Measurements from ENCODE around the gene MCTP2.

MCTP2 gene

GRCh38 chr15:94298364-94298763 is 67.0 kb downstream of the MCTP2 start:
- DNase-seq (ENCODE audit: low spot score), result no peak

- no peak for DNase-seq (ENCODE audit: low spot score)
Measured at GRCh38 chr15:94300612-94301011, 69.3 kb downstream of the MCTP2 start.

DNA sequence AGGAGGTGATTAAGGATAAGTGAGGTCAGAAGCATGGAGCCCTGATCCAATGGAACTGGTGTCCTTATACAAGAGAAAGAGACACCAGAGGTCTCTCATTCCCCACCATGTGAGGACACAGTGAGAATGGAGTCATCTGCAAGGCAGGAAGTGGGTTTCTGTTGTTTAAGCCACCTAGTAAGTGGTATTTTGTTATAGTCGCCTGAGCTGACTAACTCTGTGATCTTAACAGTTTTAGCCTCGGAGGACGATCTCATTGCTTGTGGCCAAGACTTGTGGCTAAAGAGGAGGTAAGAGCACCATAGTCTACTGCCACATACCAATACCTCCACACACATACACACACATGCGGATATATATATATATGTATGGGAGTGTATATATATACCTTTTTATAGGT is 73.8 kb downstream of the MCTP2 start:
- DNase-seq (ENCODE audit: low spot score), result no peak

GRCh38 chr15:94306700-94307650 is 75.6 kb downstream of the MCTP2 start:
- no peak for DNase-seq (ENCODE audit: low spot score)

GRCh38 chr15:94312946-94313345 is 81.6 kb downstream of the MCTP2 start:
- DNase-seq (ENCODE audit: low spot score), result no peak

- no peak for DNase-seq (ENCODE audit: low spot score)
Measured at GRCh38 chr15:94314639-94315038, 83.3 kb downstream of the MCTP2 start.

- no peak for DNase-seq (ENCODE audit: low spot score)
Measured at GRCh38 chr15:94317211-94317610, 85.8 kb downstream of the MCTP2 start.

- DNase-seq (ENCODE audit: low spot score), result no peak
Measured at GRCh38 chr15:94322141-94322540, 90.8 kb downstream of the MCTP2 start.

DNA sequence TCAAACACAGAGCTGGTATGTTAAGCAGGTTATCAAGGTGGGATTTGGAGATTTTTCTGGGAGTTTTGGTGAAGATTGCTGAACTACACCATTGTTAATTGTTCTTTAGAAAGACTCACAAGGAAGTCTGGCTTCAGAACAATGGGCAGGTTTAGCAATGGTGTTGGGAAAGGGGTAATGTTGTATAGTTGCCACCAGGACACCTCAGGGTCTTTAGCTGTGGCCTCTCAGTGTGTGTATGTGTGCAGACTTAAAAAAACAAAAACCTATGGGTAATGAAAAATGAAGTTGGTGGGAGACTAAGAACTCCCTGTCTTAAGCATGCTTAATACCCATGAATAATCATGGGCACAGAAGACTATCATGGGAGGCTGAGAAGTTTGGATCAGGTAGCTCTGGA is 91.7 kb downstream of the MCTP2 start:
- no peak for DNase-seq (ENCODE audit: low spot score)

GRCh38 chr15:94324117-94324826 is 92.9 kb downstream of the MCTP2 start:
- DNase-seq (ENCODE audit: low spot score), result peak; percentile 64

GRCh38 chr15:94324835-94325767 is 93.7 kb downstream of the MCTP2 start:
- no peak for DNase-seq (ENCODE audit: low spot score)

DNA sequence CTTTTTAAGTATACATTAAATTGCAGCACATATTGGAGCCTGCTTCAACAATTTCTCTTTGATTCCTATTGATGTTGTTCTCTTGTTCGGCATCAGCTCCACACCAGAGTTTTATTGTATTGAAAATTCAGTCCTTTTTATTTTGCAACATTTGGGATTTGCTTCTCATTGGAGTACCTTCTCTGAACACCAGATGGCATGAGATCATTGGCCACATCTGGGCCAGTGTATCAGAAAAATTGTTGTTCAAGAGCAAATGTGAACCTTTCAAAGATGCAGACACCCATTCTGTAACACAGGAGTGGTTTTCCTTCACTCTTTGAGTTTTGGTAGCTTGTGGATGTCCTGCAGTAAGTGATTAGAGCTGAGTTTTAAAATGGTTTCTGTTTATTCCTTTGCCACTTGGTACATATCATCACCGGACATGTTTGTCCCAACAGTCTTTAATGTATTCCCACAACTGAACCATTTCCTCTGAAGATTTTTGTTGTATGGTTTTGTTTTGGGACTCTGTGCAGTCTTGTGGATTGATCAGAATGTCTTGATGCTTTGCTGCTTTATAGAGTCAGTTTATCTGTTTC is 96.1 kb downstream of the MCTP2 start:
- peak; percentile 57 for DNase-seq (ENCODE audit: low spot score)

GRCh38 chr15:94331731-94332130 is 100.4 kb downstream of the MCTP2 start:
- DNase-seq (ENCODE audit: low spot score), result no peak

DNA sequence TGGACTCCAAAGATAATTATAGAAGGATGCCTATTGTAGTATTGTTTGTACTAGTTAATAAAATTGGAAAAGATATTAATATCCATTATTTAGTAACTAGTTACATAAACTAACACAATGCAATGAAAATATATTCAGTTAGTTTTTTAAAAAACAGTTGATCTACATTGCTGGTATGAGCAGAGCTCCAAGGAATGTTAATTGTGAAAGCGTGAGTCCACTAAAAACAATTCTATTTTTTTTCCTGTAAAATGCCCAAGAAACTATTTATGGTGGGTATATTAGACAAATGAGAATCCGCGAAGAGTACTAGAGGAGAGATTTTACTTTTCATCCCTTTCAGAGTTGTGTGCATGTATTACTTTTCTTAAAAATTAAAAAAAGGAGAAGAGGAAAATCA is 104.3 kb downstream of the MCTP2 start:
- no peak for DNase-seq (ENCODE audit: low spot score)

DNA sequence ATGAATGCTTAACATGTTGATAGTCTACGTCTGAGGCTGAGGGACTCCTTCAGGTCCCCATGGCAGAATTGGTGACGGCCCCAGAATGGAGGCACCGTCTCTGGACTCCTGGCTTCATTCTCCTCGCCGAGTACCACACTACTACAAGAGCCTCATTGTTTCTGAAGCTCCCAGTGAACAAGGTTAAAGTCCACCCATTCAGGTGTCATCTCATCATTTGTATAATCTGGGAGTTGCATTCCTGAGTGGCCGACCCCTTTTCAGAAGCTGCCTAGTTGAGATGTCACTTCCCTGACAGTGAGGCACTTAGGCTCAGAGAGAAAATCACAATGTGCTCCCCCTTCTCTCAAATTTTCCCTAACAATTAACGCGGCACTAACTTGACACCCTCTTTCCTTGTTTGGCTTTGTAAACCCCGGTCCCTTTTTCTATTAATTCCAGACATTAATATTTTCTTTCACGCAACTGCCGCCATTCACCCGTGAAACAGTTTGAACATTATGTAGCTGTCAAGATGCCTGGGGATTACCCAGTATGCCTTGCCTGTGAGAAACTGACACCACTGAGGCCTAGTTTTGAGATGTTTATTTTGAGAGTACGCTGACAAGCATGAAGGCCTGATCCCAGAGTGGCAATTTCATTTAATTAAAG is 105.6 kb downstream of the MCTP2 start:
- no peak for DNase-seq (ENCODE audit: low spot score)

DNA sequence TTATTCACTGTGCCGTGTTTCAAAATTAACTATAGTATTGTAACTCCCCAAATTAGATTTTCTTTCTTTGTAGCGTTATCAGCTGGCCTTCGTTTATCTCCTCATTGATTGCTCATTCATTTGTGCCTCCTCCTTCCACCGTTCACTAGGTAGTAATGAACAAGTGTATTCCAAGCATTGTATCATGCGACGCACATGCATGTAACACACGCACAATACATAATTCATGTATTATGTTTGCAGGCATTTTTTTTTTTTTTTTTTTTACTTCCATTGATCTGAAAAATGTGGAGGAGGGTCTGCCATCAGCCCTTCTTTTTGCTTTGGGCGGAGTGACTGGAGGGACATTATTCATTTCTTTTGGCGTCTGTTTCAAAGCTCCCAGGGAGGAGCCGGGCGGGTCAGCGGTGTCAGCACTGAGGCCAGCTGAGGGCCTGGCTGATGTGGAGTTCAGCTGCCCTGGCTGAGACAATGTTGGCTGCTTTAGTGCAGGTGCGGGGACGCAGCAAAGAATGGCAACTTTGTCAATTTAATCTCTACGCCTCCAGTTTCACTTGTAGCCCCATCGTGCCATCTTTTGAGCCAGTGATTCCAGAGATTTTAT is 107.0 kb downstream of the MCTP2 start:
- no peak for DNase-seq (ENCODE audit: low spot score)

GRCh38 chr15:94346282-94346681 is 114.9 kb downstream of the MCTP2 start:
- DNase-seq (ENCODE audit: low spot score), result peak; percentile 18

DNA sequence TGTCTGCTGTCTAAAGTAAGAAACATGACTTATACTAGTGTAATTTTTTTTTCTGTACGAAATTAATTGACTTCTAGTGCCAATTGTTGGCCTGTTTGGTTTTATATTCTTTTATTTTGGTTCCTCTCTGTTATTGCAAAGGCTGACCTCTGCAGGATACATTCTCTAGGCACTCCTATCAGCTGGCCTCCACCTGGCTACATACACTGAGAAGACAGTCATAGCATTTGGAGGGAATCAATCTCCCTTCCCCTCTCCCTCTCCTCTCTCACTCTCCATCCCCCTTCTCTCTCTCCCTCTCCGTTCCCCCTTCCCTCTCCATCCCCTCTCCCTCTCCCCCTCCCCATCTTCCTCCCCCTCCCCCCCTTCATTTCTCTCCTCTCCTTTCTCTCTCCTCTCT is 116.7 kb downstream of the MCTP2 start:
- DNase-seq (ENCODE audit: low spot score), result no peak

DNA sequence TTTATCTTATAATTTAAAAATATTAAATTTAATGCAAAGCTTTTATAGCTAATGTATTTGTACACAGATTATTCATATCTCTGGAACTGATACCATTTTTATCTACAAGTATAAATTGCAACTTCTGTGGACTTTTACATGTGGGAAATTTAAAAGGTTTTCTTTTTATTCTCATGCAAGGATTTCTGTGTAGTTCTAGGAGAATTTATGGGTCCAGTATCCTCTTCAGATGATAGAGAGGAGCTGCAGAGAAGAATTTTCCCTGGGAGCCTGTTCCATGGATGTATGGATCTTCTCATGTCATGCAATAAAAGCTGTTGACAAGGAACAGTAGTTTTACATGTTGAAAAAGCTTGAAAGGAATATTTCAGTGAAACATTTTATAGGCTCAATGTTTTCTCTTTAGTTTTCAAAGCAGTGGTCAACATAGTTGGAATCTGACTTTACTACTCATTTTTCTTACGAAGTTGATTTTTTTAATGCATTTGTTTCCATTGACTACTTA is 119.7 kb downstream of the MCTP2 start:
- DNase-seq (ENCODE audit: low spot score), result no peak

DNA sequence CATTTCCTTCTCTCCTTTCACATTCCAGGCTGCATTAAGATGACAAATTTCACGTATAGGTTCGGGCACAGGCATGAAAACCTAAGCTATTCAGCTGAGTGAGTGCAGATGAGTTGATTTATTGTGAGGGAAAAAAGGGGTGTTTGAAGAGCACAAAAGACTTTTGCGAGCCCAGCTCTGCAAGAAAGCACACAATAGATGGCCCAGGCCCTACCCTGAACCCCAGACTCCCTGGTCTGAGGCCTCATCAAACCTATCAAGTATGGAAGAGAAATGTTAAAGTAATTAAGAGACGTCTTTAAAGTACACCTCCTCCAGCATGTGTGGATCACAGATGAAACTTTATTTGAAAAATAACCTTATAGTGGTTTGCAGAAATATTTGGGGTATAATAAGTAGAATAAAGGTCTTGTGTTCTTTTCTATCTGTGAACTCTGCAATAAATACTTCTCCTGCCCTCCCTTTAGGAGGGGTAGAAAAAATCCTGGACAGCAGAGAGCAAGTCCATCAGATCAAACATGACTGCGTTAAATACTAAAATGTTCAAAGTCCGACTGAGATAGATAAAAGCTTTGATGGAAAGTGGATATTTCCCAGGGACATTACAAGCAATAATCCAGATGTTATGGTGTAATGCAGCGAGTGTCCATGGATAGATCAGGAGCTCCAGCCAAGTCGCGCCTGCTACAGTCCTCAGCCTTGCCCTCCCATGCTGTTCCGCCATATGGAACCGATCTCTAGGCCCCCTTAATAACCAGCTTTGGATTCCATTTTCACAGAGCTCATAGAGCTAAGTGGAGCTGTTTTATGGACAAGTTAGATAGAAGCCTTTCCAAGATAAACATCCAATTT is 121.5 kb downstream of the MCTP2 start:
- DNase-seq (ENCODE audit: low spot score), result no peak

Measured in kidney capillary endothelial cell (primary cell).